ENCODE data around the gene IP6K2.

Gene IP6K2

DNA sequence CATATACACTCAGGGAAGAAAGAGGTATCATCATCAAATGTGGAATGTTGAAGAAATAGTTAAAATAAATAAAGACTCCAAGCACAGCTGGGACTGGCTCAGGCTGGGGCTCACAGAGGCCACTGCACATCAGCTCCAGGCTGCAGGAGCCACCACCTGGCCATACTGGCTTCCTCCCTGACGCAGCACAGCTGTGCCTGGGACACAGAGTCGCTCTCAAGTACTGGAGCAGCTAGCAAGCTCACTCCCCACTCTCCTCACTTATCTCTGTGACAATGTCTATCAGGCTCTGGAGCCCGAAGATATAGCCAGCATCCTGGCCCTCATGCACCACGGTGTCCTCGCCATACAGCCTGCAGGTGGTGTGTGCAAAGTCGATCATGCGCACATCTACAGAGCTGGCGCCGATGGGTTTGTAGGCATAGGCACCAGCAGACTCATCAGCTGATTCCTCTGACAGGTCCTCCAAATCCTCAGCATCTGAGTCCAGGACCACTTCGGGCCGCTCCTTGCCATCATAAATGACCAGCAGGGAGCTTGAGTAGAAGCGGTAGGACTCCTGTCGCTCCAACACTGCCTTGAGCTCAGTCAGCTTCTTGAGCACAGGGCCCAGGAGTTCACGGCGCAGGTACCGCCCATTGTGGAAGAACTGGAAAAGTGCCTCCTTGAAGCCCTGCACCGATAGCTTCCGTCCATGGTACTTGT is 28.8 kb downstream of the IP6K2 start:
- DNase-seq = no peak

DNA sequence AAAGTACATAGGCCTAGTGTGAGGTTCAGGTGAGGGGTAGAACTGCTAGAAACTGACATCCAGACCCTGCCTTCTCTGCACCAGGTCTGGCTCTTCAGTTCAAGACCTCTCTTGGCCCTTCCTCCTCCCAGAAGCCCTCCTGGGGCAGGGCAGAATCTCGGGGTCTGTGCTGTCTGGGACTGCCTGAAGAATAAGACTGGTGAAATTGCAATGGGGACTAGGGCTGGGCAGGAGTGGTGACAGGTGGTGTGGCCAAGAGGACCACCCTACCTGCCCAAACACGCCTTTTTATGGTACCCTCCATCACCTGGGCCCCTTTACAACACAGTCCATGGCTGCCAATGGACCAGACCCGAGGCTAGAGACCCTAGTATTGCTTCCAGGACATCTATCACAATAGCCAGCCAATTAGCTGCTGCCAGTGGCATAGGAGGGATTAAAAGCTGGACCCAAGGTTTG is 29.8 kb downstream of the IP6K2 start:
- DNase-seq = no peak

DNA sequence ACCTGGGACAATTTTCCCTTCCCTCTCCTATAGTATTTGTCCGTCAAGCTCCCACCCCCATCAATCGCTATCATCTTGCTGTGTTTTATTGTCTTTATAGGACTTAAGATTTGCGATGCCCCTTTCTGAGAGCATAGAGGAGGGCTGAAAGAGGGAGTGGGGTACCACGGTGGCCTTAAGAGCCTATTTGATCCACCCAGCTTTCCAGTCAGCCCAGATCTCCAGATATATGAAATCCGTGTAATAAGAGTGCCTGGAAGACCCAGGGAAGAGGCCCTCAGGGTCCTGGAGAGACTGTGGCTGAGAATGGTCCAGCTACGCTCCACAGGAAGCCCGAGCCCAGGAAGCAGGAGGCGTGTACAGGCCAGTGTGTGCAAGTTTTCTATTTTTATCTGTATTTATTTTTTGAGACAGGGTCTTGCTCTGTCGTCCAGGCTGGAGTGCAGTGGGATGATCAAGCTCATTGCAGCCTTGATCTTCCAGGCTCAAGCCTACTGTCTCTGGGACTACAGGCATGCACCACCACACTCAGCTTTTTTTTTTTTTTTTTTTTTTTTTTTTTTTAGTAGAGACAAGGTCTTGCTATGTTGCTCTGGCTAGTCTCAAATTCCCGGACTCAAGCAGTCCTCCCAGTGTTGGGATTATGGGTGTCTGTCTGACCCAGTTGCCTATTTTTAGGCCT is 30.3 kb downstream of the IP6K2 start:
- DNase-seq = no peak

DNA sequence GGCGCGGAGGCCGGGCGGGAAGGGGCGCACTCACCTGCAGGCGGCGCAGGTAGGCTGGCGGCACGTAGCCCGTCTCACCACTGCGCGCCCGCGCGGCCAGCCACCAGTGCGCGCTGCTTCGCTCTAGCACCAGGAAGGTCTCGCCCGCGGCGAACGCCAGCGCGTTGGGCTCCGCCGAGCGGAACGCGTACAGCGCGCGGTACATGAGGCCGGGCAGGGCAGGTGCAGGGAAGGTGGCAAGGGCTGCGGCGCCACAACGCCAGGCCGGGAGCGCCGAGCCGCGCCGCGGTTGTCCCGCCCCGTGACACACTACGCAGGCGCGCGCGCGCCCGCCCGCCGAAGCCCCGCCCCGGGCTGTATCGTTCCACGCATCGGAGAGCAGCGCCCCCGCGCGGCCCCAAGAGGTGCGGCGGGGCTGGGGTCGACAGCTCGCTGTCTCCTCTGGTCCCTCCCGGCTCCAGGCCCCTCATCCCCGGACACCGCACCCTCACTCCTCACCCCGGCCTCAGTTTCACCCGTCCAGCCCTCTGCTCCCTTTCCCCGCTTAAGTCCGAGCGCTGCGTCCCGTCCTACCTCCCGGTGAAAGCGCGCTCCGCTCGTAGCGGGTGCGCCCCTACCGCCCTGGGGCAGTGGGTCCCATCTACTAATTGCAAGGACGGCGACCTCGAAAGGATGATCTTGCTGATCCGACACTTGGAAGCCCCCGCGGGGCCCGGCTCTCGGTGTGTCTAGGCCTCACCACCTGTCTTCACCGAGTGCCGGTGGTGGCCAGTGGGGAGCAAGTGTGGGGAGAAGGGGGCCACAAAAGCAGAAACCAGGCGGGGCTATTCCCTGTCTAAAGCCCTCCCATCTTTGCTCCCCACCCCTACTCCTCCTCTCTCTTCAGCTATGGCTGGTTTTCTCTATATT is 31.2 kb downstream of the IP6K2 start, which contains the start of gene NCKIPSD:
Gene NCKIPSD (minus strand): TSS at position 313 of the 909 bp plus-strand sequence. CDS start 108 bp downstream, at position 205.
- no peak for DNase-seq

DNA sequence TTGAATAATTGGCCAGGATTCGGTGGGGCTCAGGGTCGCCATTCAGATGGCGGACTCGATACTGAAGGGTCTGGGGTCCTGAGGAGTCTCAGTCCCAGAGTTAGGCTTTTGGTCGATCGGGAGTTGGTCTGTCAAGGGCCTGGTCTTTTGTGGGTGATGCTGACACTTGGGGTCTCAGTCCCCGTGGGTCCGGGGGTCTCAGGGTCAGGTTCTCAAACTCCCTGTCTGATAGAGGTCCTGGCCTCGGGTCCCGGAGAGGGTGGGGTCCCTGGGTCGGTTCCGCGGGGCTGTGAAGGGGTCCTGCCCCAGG is 31.8 kb downstream of the IP6K2 start:
- DNase-seq = no peak

DNA sequence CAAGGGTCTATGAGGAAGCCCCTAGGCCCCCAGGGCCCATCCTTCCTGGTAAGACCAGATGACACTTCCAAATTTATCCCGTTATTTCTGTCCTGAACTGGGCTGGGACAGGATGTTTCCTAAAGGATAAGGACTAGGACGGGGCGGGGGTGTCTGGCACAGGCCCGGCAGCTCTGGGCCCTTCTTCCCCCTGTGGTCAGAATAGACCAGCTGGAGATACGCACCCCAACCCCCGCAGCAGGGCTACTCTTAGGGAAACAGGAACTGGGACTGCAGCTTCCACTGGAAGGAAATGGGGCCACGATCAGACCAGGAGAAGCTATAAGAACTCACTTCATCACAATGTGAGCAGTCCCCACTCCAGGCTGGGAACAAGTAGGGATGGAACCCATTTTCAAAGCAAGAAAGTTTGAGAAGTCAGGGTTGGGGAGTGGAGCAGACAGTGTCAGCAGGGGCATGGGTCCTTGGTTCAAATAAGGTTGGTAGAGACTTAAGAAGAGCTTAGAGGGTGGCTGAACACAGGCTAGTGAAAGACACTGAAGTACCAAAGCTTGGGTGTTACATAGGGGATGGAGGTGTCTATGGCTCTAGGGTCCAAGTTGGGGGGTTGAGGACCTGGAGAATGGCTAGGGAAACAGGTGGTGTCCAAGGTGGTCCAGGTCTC is 32.4 kb downstream of the IP6K2 start:
- DNase-seq = no peak

DNA sequence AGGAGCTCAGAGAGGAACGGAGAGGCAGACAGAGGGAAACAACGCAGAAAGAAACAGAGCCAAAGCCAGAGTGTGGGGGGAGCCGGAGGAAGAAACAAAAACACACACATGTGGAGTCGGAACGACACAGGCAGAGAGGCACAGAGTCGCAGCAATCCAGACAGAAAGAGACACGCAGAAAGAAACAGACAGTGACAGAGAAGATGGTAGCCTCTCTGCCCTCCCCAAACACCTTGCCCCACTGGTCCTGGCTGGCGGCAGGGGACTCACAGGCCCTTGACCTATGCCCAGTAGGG is 33.0 kb downstream of the IP6K2 start:
- no peak for DNase-seq

DNA sequence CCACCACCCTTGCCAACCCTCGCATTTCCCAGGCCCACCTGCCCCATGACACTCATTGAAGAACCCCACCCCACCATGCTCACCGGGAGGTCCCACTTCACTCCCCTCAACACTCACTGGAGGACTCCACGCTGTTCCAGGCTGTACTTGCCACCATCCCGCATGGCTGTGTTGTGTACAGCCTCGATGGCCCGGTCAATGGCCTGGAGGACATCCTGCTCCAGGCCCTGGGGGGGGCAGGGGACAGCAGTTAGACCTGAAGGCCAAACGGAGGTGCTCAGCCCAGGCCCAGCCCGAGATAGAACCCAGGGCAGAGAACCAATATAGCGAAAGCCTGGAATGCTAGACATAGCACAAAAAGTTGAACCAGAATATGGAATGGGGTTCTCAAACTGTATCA is 34.2 kb downstream of the IP6K2 start:
- no peak for DNase-seq

DNA sequence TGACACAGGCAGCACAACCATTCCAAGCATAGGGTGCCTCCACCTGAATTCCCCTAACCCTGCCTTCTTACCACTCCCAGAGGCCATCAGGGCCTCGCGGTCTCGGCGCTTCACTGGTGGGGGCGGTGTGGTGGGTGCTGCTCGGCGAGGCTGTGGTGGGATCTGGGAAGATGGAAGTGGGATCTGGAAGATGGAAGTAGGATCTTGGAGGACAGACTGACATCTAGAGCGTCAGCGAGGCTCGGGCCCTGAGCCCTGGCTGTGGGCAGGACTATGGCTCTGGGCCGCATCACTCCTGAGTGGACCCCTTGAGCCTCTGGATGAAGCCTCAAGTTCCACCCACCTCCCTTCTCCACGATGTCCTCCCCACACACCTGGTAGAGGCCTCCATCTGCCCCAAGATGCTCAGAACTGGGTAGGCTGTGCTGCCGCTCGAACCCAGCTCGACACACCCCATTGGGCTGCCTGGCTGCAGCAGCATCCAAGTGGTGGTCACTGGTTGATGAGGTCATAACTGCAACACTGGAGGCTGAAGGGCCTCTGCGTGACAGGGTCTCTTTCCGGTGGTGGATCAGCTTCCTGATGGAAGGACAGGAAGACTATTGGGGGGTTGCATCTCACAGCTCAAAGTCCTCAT is 34.9 kb downstream of the IP6K2 start:
- DNase-seq = no peak

DNA sequence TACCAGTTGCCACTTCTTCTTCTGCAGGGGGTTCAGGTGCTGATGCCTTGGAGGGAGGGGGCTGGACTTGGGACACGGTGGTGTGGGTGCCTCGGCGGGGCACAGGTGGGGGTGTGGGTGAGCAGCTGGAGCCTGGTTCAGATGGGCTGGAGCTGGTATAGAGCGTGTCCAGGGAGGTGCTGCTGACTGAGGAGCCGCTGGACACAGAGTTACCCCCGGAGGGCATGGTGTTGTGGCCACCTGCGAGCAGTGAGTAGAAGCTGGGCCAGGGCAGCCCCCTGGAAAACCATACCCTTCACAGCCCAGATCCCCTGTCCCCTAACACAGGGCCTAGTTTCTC is 35.5 kb downstream of the IP6K2 start:
- no peak for DNase-seq

DNA sequence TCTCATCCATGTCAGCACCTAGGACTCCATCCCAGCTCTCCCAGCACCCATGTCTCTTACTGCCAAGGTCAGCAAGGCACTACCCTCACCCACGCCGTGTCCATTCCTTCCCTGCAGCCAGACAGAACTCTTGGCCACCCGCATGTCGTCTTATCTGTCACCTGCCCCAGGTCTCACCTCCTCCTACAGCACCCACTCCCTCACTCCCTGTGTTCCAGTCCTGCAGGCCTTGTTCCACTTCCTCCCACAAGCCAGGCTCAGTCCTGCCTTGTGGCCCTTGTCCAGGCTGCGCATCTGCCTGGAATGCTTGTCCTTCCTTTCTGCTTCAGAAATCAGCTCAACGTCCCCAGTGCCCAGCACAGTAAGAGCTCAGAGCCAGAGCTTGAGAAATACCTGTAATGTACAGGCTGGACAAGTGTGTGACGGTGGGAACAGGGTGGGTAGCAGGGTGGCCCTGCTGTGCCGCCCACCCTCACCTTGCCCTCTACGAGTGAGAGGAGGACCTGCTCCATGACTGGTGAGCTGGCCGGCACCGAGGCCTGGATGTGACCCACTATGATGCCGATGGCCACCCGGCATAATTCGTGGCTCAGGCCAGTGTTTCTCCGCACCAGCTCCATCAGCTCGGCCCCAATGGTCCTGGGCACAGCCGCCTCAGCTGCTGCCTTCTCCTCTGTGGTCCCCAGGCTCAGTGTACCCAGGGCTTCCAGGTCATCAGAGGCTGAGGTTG is 36.0 kb downstream of the IP6K2 start:
- DNase-seq = no peak

DNA sequence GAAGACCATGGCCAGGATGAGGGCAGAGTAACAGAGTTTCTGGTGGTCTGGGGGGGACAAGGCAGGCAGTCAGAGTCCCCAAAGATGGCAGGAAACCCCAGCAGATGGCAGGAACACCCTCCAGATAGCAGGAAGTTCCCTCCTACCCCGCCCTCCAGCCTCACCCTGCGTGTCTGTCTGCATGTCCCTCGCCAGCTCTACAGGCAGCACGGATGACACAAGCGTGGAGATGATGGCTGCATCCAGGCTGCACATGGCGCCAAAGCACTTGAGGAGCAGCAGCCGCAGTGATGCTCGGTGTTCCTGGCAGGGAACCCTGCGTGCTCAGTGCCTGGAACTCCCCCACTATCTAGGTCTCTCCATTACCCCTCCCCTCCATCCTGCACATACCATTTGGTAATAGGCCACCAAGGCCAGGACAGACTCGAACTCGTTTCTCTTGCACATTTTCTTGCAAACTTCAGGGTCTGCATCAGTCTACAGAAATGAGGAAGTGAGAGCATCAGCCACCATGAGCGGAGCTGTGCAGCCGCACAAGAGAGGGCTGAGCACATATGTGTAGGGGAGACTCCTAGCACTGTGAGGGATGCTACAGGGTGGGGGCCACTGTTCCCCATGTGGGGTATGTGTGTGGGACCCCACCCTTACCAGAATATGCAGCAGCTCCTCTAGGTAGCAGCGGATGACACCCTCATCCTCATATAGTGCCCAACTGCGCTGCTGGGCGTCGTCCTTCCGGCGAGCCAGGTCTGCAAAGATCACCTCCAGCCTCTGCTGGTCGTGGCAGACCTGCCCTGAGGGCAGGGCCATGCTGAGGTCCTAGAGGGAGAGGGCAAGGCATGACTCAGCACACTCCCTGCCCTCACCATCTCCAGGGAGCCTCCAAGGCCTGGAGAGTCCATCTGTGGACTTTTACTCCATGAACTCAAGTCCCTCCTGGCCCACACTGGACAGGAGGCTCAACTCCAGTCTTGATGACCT is 37.3 kb downstream of the IP6K2 start:
- DNase-seq = no peak

DNA sequence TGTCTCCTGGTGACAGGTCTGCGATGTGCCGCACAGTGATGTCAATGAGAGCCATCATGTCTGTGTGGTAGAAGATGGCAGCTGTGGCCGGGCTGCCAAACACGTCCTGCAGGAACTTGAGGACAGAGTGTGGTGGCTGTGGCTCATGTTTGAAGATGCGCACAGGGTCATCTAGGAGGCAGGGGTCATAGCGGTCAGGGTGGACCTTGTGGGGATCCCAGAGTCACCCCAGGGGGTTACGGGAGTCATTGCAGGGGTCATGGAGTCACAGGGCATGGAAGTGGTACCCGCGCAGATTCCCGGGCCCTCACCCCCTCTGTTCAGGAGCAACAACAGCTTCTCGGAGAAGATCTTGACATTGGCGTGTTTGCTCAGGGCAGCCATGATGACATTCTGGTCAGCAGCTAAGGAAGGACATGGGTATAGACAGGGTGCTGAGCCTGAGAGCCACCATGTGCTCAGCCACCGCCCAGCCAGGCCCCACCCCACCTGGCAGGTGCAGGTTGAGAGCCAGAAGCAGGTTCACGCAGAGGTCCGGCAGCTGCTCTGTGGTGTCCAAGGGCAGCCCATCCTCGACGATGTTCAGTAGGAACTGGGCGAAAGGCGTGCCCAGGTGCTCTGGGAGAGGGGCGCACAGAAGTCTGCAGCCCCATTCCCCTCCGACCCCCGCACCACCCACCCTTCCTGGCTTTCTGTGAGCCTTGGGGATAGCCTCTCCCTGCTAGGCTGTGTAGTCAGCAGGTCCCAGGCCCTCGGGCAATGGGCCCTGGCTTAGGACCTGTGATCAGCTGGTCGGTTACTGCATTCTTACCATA is 38.2 kb downstream of the IP6K2 start:
- DNase-seq = no peak

DNA sequence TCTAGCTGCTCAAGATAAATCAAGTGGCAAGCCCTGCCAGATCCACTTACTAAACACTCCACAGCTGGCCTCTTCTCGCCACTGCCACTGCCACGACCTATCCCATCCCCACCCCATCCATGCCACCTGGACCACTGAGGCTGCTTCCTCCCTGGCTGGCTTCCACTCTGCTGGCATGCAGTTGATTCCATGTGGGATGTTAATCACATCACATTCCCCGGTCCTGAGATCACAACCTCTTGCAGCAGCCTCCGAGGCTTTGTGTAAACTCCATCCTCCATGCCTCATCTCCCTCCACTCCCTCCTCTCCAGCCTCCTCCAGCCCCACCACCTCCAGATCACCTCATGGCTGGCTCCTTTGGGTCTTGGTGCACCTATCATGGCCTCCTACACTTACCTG is 39.0 kb downstream of the IP6K2 start:
- no peak for DNase-seq

DNA sequence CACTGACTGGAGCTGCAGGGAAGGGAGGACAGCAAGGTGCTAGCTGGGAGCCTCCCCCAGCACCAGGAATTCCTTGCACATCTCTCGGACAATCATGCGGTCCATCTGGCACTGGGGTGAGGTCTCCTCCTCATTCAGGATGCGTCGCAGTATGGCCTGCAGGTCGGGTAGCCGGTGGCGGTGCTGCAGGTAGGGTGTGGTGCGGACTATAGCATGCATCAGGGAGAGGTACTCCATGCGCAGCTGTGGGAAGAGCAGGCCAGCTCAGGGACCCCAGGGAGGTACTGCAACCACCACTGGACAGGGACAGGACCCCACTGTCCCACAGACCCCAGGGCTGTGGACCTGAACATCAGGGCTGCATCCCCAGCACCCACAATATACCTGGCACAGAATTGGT is 42.5 kb downstream of the IP6K2 start:
- no peak for DNase-seq

DNA sequence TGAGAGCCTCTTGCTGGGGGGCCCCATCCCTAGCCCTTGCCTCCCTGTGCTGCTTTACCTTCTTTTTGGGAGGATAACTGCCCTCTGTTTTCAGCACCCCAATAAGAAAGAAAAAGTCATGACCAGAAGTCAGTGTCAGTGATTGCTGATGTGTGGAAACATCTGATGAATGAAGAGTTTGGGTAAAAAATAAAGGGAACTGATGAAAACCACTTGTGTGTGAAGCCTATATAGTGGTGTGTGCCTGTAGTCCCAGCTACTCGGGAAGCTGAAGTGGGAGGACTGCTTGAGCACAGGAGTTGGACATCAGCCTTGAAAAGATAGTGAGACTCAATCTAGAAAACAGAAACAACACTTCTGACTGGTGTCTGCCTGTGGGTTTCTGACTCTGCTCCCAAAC is 44.5 kb downstream of the IP6K2 start:
- DNase-seq = no peak

DNA sequence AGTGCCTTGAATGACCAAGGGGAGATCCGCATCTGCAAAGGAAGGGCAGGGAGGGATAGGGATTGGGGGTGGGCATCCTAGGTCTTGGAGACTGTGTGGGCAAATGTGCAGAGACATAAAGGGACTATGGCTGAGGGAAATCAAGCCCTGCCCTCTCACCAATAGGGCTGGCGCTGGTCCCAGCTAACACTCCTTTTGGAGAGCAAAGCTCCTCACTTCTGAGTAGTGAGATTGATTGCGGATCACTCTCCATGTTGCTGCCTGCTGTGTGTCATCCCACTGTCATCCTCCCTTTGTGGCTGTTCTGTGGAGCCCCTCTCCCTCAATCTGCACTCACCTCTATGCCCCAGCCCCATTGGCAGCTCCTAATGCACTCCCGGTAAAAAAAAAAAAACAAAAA is 52.1 kb downstream of the IP6K2 start:
- no peak for DNase-seq

DNA sequence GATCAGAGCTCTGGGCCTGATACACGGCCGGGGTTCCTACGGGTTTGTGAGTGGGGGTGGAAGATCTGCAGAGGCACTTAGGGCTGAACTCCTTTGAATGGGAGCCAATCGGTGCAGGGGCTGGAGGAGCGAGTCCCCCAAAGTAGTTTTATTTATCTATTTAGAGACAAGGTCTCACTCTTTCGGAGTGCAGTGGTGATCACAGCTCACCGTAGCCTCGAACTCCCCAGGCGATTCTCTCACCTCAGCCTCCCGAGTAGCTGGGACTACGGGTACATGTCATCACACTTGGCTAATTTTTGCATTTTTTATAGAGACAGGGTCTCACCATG is 52.7 kb downstream of the IP6K2 start:
- no peak for DNase-seq

DNA sequence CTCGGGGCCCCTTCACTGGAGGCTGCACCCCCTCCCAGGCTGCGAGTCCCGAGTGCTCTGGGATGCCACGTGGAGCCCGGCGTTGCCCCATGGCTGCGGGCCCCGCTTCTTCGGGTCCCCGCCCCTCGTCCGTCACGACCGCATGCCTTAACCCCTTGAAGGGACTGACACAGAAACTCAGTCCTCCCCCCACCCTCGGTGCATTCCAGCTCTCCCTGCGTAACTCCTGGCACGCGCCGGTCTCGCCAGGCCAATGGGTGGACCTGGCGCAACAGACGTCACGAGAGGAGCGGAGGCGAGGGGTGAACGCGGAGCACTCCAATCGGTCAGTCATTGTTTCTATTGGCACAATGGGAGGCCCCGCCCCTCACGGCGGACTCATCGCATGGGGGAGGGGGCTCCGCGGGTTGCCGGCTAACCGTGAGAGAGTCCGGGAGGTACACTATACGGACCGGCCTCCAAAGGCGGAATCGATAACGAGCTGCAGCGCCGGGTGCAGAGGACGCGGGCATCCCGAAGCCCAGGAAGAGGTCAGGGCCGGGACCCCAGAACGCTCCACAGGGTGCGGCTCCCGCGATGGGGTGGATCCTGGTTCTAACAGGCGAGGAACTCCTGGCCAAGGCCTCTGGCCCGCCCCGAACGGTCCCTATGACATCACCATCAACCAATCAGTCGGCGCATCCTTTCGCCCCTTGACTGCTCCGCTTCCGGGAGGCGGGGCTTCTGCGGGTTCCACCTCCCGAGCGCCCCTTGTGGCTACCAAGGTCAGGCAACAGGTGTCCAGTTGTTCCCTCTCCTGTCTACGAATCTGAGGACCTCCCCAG is 53.3 kb downstream of the IP6K2 start:
- DNase-seq = peak; percentile 75

Measured in NCI-H1436 treated with DMSO at 0.1 percent for 48 hours (cell line).